RPMI7951 (cell line): ENCODE data around the gene ZNF705A. TPM values are rescaled to one million over a fixed set of nuclear protein-coding genes. Genes with fewer than 3 reads are reported as not detected.
A peak's percentile ranks its signal among the peaks of the same experiment; 100 is the strongest.
"Not testable (repeated sequence)": the region's sequence is repeated elsewhere in the genome, so short reads cannot be mapped to it uniquely, and the experiment has no call there.

ENCODE experiments used
- DNase-seq: peaks from one replicate; pipeline ENCODE4 v3.0.0-alpha.2; 2012; ENCODE audit warnings: low read depth
- total RNA-seq: library from RNA; depleted of rRNA; stranded (reverse); fragments of >200 nt; shearing (Covaris generic); gene quantifications from 2 replicates; pipeline ENCODE4 v1.2.3, GENCODE V29; 2014; rRNA removed

The ZNF705A gene
- not detected in 2 replicates for total RNA-seq

- DNase-seq, result peak; percentile 49
Measured at GRCh38 chr12:8156845-8157244, at the start of gene ZNF705A. Gene ZNF705A (plus strand): TSS chr12:8157015. CDS start chr12:8172626, 15,611 bp downstream.

DNA sequence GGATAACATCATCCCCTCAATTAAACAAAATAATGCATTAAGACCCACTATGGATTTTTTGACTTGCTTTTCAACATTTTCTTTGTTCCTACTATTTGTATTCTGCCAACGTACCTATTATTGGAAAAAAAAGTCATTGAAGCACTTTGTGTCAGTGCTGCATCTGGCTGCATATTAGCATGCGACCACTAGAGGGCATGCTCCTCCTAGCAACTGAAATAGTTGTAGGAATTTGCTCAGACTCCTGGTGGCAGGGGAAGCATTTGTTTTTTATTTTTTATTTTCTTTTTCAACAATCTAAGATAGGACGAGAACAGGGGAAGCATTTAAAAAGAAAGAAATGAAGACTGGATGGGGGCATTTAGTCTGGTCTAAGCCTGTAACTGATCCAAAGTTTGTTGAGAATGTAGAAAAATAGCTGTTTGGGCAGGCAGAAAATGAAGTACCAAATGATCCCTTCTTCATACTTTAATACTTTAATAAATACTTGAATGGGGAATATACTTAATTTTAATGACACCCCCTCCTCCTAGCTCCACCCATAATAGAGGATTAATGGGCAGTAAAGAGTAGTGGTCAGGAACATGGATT lies 47.9 kb upstream of the ZNF705A start:
- DNase-seq, result peak; percentile 59

DNA sequence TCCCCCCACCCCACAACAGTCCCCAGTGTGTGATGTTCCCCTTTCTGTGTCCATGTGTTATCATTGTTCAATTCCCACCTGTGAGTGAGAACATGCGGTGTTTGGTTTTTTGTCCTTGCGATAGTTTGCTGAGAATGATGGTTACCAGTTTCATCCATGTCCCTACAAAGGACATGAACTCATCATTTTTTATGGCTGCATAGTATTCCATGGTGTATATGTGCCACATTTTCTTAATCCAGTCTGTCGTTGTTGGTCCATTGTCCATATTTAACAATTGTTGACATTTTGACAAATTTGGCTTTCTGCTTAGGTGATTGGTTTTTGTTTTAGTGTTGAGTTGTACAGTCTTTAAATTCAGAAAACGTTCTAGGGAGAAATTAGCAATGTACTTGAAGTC lies 43.7 kb upstream of the ZNF705A start:
- not testable (repeated sequence) for DNase-seq

- DNase-seq, result no peak
Measured at GRCh38 chr12:8120072-8120713, 36.6 kb upstream of the ZNF705A start.

DNA sequence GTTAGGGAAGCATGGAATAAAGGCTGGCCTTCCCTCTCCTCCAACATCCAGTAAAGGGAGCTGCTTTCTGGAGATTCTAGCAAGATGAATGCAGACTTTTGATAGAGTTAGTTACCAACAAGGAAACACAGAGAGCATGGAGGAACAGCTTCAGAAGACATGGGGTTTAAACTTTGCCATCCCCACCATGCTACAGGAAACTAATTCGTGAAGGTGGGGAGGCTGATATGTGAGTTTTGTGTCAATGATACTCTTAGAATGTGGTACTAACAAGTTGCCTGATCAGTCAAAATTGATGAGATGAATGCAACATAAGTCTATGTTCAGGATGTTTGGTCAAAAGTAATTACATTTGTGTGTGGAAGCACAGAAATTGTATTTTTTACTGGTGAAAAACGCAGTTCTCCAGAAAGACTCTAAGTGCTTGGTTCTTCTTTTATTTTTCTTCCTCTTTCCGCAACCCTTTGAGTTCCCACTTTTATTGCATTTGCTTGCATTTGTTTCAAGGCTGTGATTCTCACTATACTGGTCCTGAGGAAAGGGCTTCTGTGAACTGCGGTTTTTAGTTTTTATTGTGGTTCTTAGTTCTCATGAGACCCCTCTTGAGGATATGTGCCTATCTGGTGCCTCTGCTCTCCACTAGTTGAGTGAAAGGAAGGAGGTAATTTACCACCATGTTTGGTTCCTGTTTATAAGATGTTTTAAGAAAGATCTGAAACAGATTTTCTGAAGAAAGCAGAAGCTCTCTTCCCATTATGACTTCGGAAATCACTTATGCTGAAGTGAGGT lies 33.5 kb upstream of the ZNF705A start, which contains the start of gene CLEC4A:
Gene CLEC4A (plus strand): TSS at position 494 of the 789 bp plus-strand sequence. CDS start 262 bp downstream, at position 756.
- no peak for DNase-seq

- DNase-seq, result no peak
Measured at GRCh38 chr12:8127138-8127537, 29.7 kb upstream of the ZNF705A start.

DNA sequence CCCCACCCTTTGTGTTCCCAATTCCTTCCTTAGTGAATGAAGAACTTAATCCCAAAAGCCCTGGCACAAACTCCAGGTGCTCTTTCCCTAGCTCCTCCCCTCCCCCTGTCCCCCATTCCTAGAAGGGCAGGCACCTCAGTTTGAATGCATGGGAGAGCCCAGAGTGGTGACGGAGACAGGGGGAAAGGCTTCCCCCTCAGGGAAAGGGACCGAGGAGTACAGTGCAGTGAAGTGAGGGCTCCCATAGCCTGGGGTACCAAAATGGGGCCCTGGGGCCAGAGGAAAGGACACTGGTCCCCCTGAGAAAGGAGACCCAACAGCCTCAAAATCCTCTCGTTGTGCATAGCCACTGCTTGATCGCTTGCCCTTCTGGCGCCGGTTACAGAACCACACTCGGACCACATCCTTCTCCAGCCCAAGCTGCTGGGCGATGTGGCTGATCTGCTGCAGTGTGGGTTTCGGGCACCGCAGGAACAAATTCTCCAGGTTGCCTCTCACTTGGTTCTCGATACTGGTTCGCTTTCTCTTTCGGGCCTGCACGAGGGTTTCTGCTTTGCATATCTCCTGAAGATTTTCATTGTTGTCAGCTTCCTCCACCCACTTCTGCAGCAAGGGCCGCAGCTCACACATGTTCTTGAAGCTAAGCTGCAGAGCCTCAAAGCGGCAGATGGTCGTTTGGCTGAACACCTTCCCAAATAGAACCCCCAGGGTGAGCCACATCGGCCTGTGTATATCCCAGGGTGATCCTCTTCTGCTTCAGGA lies 23.0 kb upstream of the ZNF705A start:
- not testable (repeated sequence) for DNase-seq

DNA sequence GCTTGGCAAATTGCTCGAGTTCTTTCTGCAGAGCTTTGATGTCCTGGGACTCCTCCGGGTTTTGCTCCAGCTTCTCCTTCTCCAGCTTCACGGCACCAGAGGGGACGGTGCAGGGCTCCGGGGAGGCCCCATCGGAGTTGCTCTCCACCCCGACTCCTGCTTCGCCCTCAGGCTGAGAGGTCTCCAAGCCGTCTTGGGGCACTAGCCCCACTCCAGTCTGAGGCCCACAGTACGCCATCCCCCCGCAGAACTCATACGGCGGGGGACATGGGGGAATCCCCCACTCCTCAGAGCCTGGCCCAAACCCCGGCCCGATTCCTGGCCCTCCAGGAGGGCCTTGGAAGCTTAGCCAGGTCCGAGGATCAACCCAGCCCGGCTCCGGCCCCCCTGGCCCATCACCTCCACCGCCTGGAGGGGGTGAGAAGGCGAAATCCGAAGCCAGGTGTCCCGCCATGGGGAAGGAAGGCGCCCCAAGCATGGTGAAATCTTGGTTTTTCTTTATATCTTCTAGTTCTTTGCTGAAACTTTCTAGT lies 22.4 kb upstream of the ZNF705A start:
- not testable (repeated sequence) for DNase-seq

DNA sequence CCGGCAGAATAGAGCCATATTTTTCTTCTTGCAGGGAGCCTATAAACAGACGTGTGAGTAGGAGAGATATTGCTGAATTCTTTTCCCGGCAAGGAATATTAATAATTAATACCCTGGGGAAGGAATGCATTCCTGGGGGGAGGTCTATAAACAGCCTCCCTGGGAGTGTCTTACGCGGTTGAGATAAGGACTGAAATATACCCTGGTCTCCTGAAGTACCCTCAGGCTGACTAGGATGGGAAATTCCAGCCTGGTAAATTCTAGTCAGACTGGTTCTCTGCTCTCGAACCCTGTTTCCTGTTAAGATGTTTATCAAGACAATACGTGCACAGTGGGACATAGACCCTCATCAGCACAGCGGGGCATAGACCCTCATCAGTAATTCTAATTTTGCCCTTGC lies 15.2 kb upstream of the ZNF705A start:
- DNase-seq, result not testable (repeated sequence)

GRCh38 chr12:8143261-8143660 lies 13.6 kb upstream of the ZNF705A start:
- DNase-seq, result no peak

DNA sequence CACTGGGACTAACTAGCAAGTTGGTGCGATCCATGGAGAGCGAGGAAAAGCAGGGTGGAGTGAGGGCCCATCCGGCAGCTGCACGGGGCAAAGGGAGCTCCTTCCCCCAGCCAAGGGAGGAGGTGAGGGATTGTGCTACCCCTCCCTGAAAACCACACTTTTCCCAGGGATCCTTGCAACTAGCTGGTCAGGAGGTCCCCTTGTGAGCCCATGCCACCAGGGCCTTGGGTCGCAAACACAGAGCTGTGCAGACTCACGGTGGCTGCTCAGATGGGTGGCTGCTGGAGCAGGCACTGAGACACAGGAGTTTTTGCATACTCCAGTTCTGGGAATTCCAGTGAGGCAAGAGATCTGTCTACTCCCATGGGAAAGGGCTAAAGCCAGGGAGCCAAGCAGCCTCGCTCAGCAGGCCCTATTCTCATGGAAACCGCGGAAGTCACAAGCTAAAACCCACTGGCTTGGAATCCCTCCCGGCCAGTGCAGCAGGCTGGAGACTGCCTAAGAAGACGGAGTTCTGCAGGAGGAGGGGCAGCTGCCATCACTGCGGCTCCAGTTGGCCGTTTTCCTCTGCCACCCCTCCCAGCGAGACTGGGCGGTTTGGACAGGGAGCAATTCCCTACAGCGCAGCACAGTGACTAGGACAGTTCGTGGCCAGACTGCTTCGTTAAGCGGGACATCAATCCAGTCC lies 10.9 kb upstream of the ZNF705A start:
- DNase-seq, result peak; percentile 89

GRCh38 chr12:8146442-8146771 lies 10.4 kb upstream of the ZNF705A start:
- no peak for DNase-seq

DNA sequence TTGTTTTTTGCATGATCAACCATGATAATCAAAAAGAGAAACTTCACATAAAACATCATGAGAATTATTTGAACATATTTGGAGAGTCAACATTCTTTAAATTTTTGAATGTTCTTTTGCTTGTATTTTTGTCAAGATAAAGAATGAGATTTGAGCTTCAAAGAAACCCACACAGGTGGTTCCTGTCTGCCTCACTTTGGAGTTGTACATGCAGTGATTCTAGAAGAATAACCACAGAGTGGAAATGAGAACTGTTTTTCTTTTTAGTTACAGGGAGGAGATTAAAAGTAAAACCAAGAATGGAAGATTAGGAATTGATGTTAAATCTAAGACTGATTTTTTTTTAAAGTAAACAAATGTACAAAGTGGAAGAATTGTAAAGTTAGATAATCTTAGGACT lies 2.3 kb upstream of the ZNF705A start:
- DNase-seq, result no peak

- DNase-seq, result no peak
Measured at GRCh38 chr12:8156416-8156815, 399 bp upstream of the ZNF705A start.

DNA sequence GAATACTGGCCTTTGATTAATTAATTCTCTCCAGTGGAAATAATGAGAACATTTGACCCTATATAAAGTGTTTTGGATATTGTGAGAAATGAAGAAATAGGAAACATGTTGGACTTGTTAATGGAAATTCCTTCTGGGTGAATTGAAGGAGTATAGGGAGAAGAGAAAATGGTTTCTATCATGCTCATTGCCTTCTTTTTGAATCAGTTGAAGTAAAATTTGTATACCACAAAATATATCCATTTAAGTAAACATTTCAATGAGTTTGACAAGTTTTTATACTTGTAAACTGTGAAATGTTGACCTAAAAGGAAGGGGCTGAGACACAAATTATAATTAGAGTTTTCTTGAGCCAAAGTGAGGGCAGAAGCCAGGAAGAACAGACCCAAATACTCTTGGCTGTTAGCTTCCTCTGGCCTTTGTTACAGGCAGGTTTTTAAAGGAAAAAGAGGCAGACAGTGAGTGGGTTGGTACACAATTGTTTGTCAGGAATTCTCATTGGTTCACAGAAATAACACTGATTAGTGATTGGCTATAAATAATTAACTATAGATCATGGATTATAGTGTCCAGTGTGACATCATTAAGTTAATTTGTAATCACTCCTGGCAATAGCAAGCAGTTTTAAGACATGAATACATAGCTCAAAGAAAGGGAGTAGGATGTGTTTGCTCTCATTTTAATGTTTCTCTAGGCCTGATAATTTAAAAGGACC lies 826 bp downstream of the ZNF705A start:
- no peak for DNase-seq

GRCh38 chr12:8172911-8173310 lies 16.1 kb downstream of the ZNF705A start:
- not testable (repeated sequence) for DNase-seq

DNA sequence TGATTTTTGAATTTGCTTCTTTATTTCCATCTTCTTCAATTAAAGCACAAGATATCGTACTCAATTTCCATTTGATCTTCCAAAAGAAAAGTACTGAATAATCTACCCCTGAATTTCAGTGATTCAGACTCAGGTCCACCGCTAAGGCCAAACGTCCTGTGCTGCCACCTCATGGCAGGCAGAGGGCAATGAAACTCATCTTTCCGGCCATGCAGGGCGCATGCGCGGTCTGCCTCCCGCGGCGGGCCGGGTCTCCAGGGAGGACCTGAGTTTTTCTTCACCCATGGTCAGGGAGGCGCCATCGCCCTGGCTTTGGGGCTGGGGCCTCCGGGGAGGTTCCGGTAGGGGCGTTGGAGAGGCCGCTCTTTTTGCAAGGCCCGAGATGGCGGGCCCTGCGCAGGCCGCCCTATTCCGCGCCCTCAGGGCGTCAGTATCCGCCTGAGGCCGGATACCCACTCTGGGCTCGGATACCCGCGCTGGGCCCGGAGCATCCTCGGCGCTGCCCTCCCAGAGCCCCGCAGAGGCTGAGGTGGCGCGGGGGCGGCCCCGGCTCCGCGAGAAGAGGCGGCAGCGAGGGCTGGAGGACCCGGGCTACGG lies 23.3 kb downstream of the ZNF705A start:
- peak; percentile 66 for DNase-seq

DNA sequence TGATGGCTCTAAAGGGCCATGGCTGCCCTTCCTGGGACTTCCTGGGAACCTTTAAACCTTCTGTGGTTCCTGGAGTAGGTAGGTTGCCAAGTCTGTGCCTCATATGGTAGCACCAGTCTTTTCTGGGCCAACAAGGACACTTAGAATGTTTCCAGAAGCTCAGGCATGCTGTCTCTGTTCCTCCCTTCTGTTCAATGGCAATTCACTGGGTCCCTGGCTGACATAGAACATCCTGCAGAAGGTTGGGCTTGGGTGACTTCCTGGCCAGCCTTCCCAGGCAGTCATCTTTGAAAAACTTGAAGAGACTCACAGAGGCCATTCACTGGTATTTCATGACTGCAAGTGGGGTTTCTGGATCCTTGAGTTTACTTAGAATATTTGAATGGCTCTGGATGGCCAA lies 24.5 kb downstream of the ZNF705A start:
- DNase-seq, result not testable (repeated sequence)

GRCh38 chr12:8182923-8183322 lies 26.1 kb downstream of the ZNF705A start:
- DNase-seq, result not testable (repeated sequence)

DNA sequence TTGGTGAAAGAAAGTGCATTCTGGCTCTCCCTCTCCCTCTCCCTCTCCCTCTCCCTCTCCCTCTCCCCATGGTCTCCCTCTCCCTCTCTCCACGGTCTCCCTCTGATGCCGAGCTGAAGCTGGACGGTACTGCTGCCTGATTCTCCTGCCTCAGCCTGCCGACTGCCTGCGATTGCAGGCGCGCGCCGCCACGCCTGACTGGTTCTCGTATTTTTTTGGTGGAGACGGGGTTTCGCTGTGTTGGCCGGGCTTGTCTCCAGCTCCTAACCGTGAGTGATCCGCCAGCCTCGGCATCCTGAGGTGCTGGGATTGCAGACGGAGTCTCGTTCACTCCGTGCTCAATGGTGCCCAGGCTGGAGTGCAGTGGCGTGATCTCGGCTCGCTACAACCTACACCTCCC lies 26.5 kb downstream of the ZNF705A start:
- DNase-seq, result not testable (repeated sequence)
